RWPE1 (cell line): ENCODE data around the gene PLEK2.
"Not testable (repeated sequence)": the region's sequence is repeated elsewhere in the genome, so short reads cannot be mapped to it uniquely, and the experiment has no call there.

Source experiments
- CTCF ChIA-PET: fragments of 350-600 bp; sonication (Branson Sonifier 250); formaldehyde crosslinking; extraction: SDS; loops from one replicate; lab custom pipeline; 2021; lab: Yijun Ruan, JAX
- POLR2A ChIA-PET: fragments of 400-600 bp; formaldehyde crosslinking; extraction: SDS; loops from one replicate; lab custom pipeline; 2020; ENCODE audit warnings: antibody characterized with exemption; ENCODE audit not compliant: low non-redundant PET; lab: Yijun Ruan, JAX
- DNase-seq: peaks from one replicate; pipeline ENCODE4 v3.0.0; 2012; ENCODE audit warnings: low spot score
- H3K27ac ChIP-seq: fragments of 450-650 bp; 2 replicates; pipeline ENCODE4 v1.5.1; 2017
- CTCF ChIP-seq: fragments of 450-650 bp; conservative IDR thresholded peaks from 2 replicates; pipeline ENCODE4 v1.5.1; 2017; ENCODE audit warnings: low read depth, mild to moderate bottlenecking

The PLEK2 gene

GRCh38 chr14:67411370-67411769 is 595 bp downstream of the PLEK2 start:
- POLR2A ChIA-PET, result no interaction called here

GRCh38 chr14:67410313-67410712 is 1.7 kb downstream of the PLEK2 start:
- no peak for TF ChIP-seq CTCF
- peak overlapping the region; percentile 91 for H3K27ac ChIP-seq
- POLR2A ChIA-PET, result interaction anchor here (0.6 kb wide), 1 partner anchor 121 kb away, joined by 6 read pairs; no protein-coding TSS in a partner anchor
- CTCF ChIA-PET, result interaction anchor here (0.5 to 0.8 kb wide), 3 partner anchors 50 to 90 kb away, joined by 3 to 6 read pairs (median 4); partner anchors contain the start of gene EIF2S1
- DNase-seq, result peak; percentile 58

More at GRCh38 chr14:67411370-67411769, 595 bp downstream of the PLEK2 start:
- no peak for TF ChIP-seq CTCF
- H3K27ac ChIP-seq, result peak overlapping the region; percentile 91
- CTCF ChIA-PET, result interaction anchor here (0.6 to 2.0 kb wide), 3 partner anchors 8 to 115 kb away, joined by 3 to 5 read pairs (median 4); partner anchors contain the start of gene EIF2S1
- no peak for DNase-seq

GRCh38 chr14:67409461-67409860 is 2.5 kb downstream of the PLEK2 start:
- H3K27ac ChIP-seq, result peak overlapping the region; percentile 91
- ChIA-PET CTCF (interaction anchor here (0.5 to 1.3 kb wide), 3 partner anchors 16 to 380 kb away, joined by 3 to 4 read pairs (median 3); no protein-coding TSS in a partner anchor), POLR2A (no interaction called here)
- TF ChIP-seq CTCF, result no peak
- DNase-seq, result no peak

DNA sequence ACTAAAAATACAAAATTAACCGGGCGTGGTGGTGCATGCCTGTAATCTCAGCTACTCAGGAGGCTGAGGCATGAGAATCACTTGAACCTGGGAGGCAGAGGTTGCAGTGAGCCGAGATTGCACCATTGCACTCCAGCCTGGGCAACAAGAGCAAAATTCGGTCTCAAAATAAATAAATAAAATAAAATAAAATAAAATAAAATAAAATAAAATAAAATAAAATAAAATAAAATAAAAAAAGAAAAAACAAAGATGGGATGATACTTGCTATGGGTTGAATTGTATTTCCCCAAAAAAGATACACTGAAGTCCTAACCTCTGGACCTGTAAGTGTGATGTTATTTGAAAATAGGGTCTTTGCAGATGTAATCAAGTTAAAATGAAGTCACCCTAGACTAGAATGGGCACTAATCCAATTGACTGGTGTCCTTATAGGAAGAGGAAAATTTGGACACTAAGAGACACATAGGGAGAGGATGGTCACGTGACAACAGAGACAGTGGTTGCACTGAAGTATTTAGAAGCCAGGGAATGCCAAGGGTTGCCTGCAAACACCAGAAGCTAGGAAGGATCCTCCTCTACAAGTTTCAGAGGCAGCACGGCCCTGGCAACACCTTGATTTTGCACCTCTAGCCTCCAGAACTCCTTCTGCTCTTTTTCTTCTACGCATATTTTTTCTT is 3.7 kb downstream of the PLEK2 start:
- CTCF ChIA-PET, result interaction anchor here (1.3 kb wide), 1 partner anchor 19 kb away, joined by 3 read pairs; no protein-coding TSS in a partner anchor
- DNase-seq, POLR2A ChIA-PET: not testable (repeated sequence)

DNA sequence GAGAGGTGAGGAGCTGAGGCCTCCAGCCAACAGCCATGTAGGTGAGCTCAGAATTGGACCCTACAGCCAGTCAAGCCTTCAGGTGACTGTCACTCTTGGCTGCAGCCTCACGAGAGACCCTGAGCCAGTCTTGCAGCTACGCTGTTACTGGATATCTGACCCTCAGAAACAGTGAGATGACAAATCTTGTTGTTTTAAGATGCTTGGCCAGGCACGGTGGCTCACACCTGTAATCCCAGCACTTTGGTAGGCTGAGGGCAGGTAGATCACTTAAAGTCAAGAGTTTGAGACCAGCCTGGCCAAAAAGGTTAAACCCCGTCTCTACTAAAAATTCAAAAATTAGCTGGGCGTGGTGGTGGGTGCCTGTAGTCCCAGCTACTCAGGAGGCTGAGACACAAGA is 6.2 kb downstream of the PLEK2 start:
- peak overlapping the region; percentile 13; the same call in 1 of the 2 replicates for H3K27ac ChIP-seq
- DNase-seq, result no peak
- ChIA-PET CTCF (interaction anchor here (0.6 kb wide), 2 partner anchors 14 to 71 kb away, joined by 3 to 7 read pairs; no protein-coding TSS in a partner anchor), POLR2A (interaction anchor here (0.7 kb wide), 1 partner anchor 30 kb away, joined by 3 read pairs; no protein-coding TSS in a partner anchor)
- no peak for TF ChIP-seq CTCF

More for the DNA sequence above, 3.7 kb downstream of the PLEK2 start:
- H3K27ac ChIP-seq, result peak overlapping the region; percentile 24

- POLR2A ChIA-PET, result no interaction called here
These were observed 11.5 kb downstream of the PLEK2 start for GRCh38 chr14:67400434-67400833.

More at GRCh38 chr14:67400434-67400833, 11.5 kb downstream of the PLEK2 start:
- 0 out of 2 replicates have a peak overlapping the region, but pooled peaks have one; percentile 20 for H3K27ac ChIP-seq
- DNase-seq, result no peak
- TF ChIP-seq CTCF, result no peak
- CTCF ChIA-PET, result interaction anchor here (0.5 kb wide), 1 partner anchor 42 kb away, joined by 3 read pairs; no protein-coding TSS in a partner anchor
